NT2/D1 (cell line): ENCODE measurements around the gene COX4I2.
"Not testable (repeated sequence)": the region's sequence is repeated elsewhere in the genome, so short reads cannot be mapped to it uniquely, and the experiment has no call there.

Source experiments
- DNase-seq: peaks from one replicate; pipeline ENCODE4 v3.0.0-alpha.2; 2011; ENCODE audit warnings: low read depth, low spot score
- H3K27me3 ChIP-seq: 2 replicates; pipeline ENCODE4 v1.6.0; 2011; ENCODE audit warnings: mild to moderate bottlenecking; ENCODE audit not compliant: insufficient read length, insufficient read depth
- H3K36me3 ChIP-seq: 2 replicates; pipeline ENCODE4 v1.6.1; 2011; ENCODE audit warnings: mild to moderate bottlenecking, low read length, mixed read lengths; ENCODE audit not compliant: insufficient read depth, insufficient read length
- H3K4me1 ChIP-seq: 2 replicates; pipeline ENCODE4 v1.5.1; 2011; ENCODE audit not compliant: insufficient read depth, insufficient read length
- H3K4me3 ChIP-seq: 2 replicates; pipeline ENCODE4 v1.5.1; 2011; ENCODE audit warnings: low read depth; ENCODE audit not compliant: insufficient read length
- H3K9ac ChIP-seq: 2 replicates; pipeline ENCODE4 v1.6.0; 2011; ENCODE audit warnings: low read depth; ENCODE audit not compliant: insufficient read length
- H3K9me3 ChIP-seq: 2 replicates; pipeline ENCODE4 v1.5.1; 2011; ENCODE audit warnings: mild to moderate bottlenecking, low read length; ENCODE audit not compliant: insufficient read depth
- SUZ12 ChIP-seq: IDR thresholded peaks from 2 replicates; pipeline ENCODE4 v1.6.1; 2011; ENCODE audit not compliant: insufficient read length, insufficient read depth; ENCODE audit errors: extremely low read depth
- YY1 ChIP-seq: IDR thresholded peaks from 2 replicates; pipeline ENCODE4 v1.6.1; 2011; ENCODE audit not compliant: insufficient read length, insufficient read depth
- ZNF274 ChIP-seq: IDR thresholded peaks from 2 replicates; pipeline ENCODE4 v1.6.1; 2011; ENCODE audit warnings: mild to moderate bottlenecking, low read depth, low read length

COX4I2 gene

DNA sequence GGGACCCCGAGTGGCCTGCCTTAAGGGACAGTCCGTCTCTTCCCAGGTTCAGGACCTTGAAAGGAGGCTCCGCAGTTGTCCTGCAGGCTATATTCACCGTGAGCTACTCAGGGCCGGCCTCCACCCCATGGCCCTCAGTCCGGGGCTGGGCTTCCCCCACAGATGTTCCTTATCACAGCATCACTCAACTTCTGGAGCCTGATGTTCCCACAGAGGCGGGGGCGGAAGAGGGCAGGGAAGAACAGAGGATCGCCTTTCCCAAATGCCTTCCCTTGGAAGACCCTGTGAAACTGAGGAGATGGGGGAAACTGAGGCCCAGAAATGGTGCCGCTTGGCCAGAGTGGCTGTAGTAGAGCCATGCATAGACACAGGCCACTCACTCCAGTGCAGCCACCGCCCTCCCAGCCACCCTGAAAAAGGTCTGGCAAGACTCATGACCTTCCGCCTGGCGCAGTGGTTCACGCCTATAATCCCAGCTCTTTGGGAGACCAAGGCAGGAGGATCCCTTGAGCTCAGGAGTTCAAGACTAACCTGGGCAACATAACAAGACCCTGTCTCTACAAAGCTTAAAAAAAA is 4.3 kb upstream of the COX4I2 start:
- DNase-seq: no peak
- Histone ChIP-seq H3K27me3 (no peaks in the 10 kb centered on the region), H3K9ac (no peak overlapping the region), H3K36me3 (no peaks in the 10 kb centered on the region), H3K4me3 (no peak overlapping the region), H3K9me3 (no peaks in the 10 kb centered on the region), H3K4me1 (peaks cover 2% of the 10 kb centered on the region)
- TF ChIP-seq SUZ12 (no peak), ZNF274 (no peak), YY1 (no peak)

DNA sequence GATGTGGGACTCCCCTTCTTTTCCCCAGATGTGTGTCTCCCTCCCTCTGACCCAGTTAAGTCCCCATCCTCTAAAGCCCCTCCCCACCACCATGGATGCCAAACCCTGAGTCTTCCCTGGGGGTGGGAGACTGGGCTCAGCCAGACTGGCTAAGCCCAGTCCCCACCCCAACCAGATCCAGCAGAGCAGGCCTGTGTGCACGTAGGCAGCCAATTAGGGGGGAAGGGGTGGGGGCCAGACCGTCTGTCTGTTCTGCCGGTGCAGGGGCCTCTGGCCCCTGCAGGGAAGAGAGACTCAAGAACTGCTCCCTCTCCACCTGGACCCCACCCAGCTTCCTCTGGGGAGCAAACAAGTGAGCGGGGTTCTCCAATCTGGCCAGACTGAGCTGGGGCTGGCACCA is 605 bp downstream of the COX4I2 start:
- Histone ChIP-seq H3K9me3 (no peaks in the 10 kb centered on the region), H3K9ac (no peak overlapping the region), H3K27me3 (no peaks in the 10 kb centered on the region), H3K4me3 (no peak overlapping the region), H3K36me3 (no peaks in the 10 kb centered on the region), H3K4me1 (peaks cover 5% of the 10 kb centered on the region)
- no peak for TF ChIP-seq YY1
- TF ChIP-seq SUZ12: no peak
- TF ChIP-seq ZNF274: no peak
- no peak for DNase-seq

DNA sequence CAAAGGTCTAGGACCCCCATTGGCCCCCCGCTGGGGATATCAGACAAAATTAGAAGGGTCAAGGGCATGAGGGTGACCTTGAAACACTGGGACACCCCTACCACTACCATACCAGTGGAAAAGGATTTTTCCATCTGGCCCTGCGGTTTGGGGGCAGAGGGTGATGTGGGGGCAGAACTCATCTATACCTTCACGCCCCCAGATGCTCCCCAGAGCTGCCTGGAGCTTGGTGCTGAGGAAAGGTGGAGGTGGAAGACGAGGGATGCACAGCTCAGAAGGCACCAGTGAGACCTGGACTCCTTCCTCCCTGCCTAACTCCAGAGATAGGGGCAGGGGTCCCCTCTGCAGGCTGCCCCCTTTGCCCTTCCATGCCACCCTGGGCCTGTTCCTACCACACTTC is 1.1 kb downstream of the COX4I2 start:
- no peak for DNase-seq
- Histone ChIP-seq H3K27me3 (no peaks in the 10 kb centered on the region), H3K4me3 (no peak overlapping the region), H3K9ac (no peak overlapping the region), H3K36me3 (no peaks in the 10 kb centered on the region), H3K9me3 (no peaks in the 10 kb centered on the region), H3K4me1 (peaks cover 6% of the 10 kb centered on the region)
- TF ChIP-seq ZNF274 (no peak), YY1 (no peak), SUZ12 (no peak)

DNA sequence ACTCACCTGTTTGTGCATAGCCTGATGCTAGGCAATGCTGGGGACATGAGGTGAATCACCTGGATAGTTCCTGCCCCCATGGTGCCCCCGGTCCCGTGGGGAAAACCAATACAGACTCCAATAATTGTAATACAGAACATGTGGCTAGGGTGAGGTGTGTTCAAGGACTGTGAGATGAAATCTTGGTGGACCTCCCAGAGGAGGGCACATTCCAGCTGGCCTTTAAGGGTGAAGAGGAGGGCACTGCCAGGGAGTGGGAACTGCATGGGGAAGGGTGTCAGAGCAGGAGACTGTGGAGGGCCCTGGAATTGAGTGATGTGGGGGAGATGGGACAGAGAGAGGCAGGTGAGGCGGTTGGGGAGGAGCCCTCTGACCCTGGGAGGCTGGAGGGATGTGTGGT is 2.5 kb downstream of the COX4I2 start:
- TF ChIP-seq YY1 (no peak), ZNF274 (no peak), SUZ12 (no peak)

DNA sequence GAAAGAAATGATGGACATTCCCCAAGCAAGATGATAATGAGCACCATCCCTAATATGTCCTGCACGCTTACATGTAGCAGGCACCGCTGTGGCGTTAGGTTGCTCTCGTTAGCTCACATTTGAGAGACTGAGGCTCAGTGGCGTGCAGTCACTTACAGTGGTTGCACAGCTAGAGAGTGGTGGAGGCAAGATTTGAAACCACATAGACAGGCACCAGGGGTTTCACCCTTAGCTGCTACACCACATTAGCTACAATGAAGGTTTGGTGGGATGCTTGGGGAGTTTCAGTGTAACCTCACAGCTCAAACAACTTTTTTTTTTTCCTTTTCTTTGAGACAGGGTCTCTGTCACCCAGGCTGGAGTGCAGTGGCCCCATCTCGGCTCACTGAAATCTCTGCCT is 3.7 kb downstream of the COX4I2 start:
- no peak for TF ChIP-seq ZNF274
- TF ChIP-seq YY1: no peak
- no peak for TF ChIP-seq SUZ12
- no peak overlapping the region for H3K9ac ChIP-seq
- peaks cover 10% of the 10 kb centered on the region for H3K4me1 ChIP-seq

More for the DNA sequence above, 2.5 kb downstream of the COX4I2 start:
- Histone ChIP-seq H3K4me1 (peaks cover 10% of the 10 kb centered on the region), H3K9ac (no peak overlapping the region), H3K9me3 (no peaks in the 10 kb centered on the region), H3K27me3 (no peaks in the 10 kb centered on the region), H3K36me3 (no peaks in the 10 kb centered on the region), H3K4me3 (no peak overlapping the region)
- no peak for DNase-seq

DNA sequence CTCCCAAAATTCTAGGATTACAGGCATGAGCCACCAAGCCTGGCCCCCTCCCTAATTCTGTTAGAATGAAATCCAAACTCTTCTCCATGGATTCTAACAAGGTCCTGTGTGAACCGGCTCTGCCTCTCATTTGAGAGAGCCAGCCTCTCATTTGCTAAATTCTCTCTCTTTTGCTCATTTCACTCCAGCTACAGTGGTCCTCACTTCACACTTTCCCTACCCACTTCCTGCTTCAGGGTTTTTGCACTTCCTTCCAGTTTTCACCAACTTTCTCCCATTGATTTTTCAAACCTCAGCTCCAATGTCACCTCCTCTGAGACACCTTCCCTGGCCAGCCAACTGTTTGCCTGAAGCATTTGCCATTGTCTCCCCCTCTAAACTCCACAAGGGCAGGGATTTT is 5.1 kb downstream of the COX4I2 start:
- no peaks in the 10 kb centered on the region for H3K9me3 ChIP-seq
- H3K27me3 ChIP-seq: no peaks in the 10 kb centered on the region
- no peak for DNase-seq
- H3K36me3 ChIP-seq: no peaks in the 10 kb centered on the region
- no peak for TF ChIP-seq SUZ12
- no peak overlapping the region for H3K9ac ChIP-seq
- H3K4me3 ChIP-seq: no peak overlapping the region
- peaks cover 8% of the 10 kb centered on the region for H3K4me1 ChIP-seq

More for the DNA sequence above, 3.7 kb downstream of the COX4I2 start:
- DNase-seq: no peak
- no peaks in the 10 kb centered on the region for H3K27me3 ChIP-seq
- H3K36me3 ChIP-seq: no peaks in the 10 kb centered on the region
- no peaks in the 10 kb centered on the region for H3K9me3 ChIP-seq
- H3K4me3 ChIP-seq: no peak overlapping the region

DNA sequence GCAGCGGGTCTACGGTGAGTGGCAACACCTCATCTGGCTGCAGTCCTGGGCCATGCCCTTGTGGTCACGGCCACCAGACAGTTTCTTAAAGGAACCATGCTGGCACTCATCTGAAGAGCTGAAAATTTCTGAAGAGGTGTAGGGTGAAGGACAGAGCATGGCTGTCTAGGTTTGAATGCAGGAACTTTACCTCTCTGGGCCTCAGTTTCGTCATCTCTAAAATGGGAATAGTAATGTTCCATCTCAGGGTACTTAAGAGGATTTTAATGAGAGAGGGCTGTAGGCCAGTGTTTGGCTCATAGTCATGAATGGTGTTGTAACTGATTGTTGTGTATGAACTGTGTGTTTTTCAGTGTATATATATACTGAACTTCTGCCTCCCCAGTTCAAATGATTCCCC is 5.8 kb downstream of the COX4I2 start:
- Histone ChIP-seq H3K4me1 (peaks cover 8% of the 10 kb centered on the region), H3K36me3 (no peaks in the 10 kb centered on the region), H3K4me3 (no peak overlapping the region), H3K9ac (no peak overlapping the region), H3K9me3 (no peaks in the 10 kb centered on the region), H3K27me3 (no peaks in the 10 kb centered on the region)
- TF ChIP-seq ZNF274: no peak
- no peak for TF ChIP-seq YY1
- TF ChIP-seq SUZ12: no peak
- DNase-seq: no peak

DNA sequence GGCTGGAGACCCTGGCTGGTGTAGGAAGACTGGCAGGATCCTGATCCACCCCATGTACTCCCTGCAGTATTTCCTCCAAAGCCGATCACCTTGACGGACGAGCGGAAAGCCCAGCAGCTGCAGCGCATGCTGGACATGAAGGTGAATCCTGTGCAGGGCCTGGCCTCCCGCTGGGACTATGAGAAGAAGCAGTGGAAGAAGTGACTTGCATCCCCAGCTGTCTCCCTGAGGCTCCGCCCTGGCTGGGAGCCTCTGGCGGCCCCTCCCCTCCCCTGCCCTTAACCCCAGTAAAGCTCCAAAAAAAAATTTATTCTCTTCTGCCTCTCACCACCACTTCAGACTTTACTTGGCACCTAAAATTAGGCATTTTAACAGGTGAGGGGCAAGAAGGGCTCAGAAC is 7.0 kb downstream of the COX4I2 start:
- TF ChIP-seq ZNF274: no peak
- no peak for TF ChIP-seq YY1
- no peak for TF ChIP-seq SUZ12

DNA sequence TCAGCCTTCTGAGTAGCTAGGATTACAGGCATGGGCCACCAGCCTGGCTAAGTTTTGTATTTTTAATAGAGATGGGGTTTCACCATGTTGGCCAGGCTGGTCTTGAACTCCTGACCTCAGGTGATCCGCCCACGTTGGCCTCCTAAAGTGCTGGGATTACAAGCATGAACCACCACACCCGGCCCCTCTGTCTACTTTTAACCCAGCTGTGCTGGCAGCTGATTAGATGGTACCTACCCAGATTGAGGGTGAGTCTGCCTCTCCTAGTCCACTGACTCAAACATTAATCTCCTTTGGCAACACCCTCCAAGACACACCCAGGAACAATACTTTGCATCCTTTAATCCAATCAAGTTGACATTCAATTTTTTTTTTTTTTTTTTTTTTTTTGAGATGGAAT is 10.4 kb downstream of the COX4I2 start:
- H3K4me3 ChIP-seq, DNase-seq, H3K4me1 ChIP-seq, H3K36me3 ChIP-seq, H3K9ac ChIP-seq, H3K27me3 ChIP-seq, H3K9me3 ChIP-seq: not testable (repeated sequence)

More for the DNA sequence above, 7.0 kb downstream of the COX4I2 start:
- Histone ChIP-seq H3K27me3 (no peaks in the 10 kb centered on the region), H3K9ac (peak overlapping the region; percentile 32), H3K36me3 (no peaks in the 10 kb centered on the region), H3K9me3 (no peaks in the 10 kb centered on the region), H3K4me3 (no peak overlapping the region), H3K4me1 (peaks cover 8% of the 10 kb centered on the region)
- no peak for DNase-seq
